PC-3 (cell line): ENCODE measurements around the gene NRL. TPM values are rescaled to one million over a fixed set of nuclear protein-coding genes. Genes with fewer than 3 reads are reported as not detected.

ENCODE experiments used
- ATAC-seq: fragments of 200-7000 bp; cut with Tn5 transposase; 2 replicates; pipeline ENCODE4 v1.9.1; 2020; ENCODE audit warnings: mild to moderate bottlenecking, moderate library complexity
- BruUV-seq: library from RNA; stranded (reverse); fragments of 400-500 nt; replicated peaks from 2 replicates; lab custom pipeline; 2021; lab: Mats Ljungman, UMichigan
- CTCF ChIA-PET: fragments of 300-600 bp; sonication (Branson Sonifier 250); formaldehyde crosslinking; loops from one replicate; lab custom pipeline; 2022; ENCODE audit warnings: antibody characterized with exemption; lab: Charles Lee
- POLR2A ChIA-PET: fragments of 300-600 bp; sonication (Branson Sonifier 250); formaldehyde crosslinking; loops from one replicate; lab custom pipeline; 2022; ENCODE audit warnings: antibody characterized with exemption; ENCODE audit not compliant: unreplicated experiment; lab: Charles Lee
- DNase-seq: peaks from one replicate; pipeline ENCODE4 v3.0.0-alpha.2; 2015
- H2AFZ ChIP-seq: fragments of 300-600 bp; sonication (generic); 2 replicates; pipeline ENCODE4 v1.6.0; 2016; ENCODE audit warnings: antibody characterized with exemption, low read length
- H3F3A ChIP-seq: fragments of 300-600 bp; sonication (generic); one replicate; pipeline ENCODE4 v1.6.0; 2017; ENCODE audit warnings: antibody characterized with exemption, low read length, control low read depth, mild to moderate bottlenecking; ENCODE audit not compliant: unreplicated experiment
- H3K27ac ChIP-seq: fragments of 300-600 bp; sonication (generic); 2 replicates; pipeline ENCODE4 v1.5.1; 2016; ENCODE audit warnings: mild to moderate bottlenecking, low read length
- H3K27me3 ChIP-seq: fragments of 300-600 bp; sonication (generic); 2 replicates; pipeline ENCODE4 v1.6.1; 2016; ENCODE audit warnings: low read length, mixed read lengths
- H3K36me3 ChIP-seq: fragments of 300-600 bp; sonication (generic); 2 replicates; pipeline ENCODE4 v1.6.1; 2016; ENCODE audit warnings: low read depth, mixed run types, low read length, mixed read lengths
- H3K4me1 ChIP-seq: fragments of 300-600 bp; sonication (generic); 2 replicates; pipeline ENCODE4 v1.5.1; 2016; ENCODE audit warnings: low read length; ENCODE audit not compliant: insufficient read depth
- H3K4me2 ChIP-seq: fragments of 300-600 bp; sonication (generic); 2 replicates; pipeline ENCODE4 v1.6.0; 2016; ENCODE audit warnings: low read length
- H3K4me3 ChIP-seq: fragments of 300-600 bp; sonication (generic); 2 replicates; pipeline ENCODE4 v1.5.1; 2016; ENCODE audit warnings: mild to moderate bottlenecking, low read length, mixed read lengths
- H3K79me2 ChIP-seq: fragments of 300-600 bp; sonication (generic); 2 replicates; pipeline ENCODE4 v1.6.1; 2017; ENCODE audit warnings: low read length, mixed read lengths
- H3K9ac ChIP-seq: fragments of 300-600 bp; sonication (generic); 2 replicates; pipeline ENCODE4 v1.6.0; 2016; ENCODE audit warnings: mild to moderate bottlenecking, low read length
- H3K9me2 ChIP-seq: fragments of 300-600 bp; sonication (generic); replicated peaks from 2 replicates; pipeline ENCODE4 v1.6.1; 2016; ENCODE audit warnings: mixed run types, low read length, mixed read lengths
- H3K9me3 ChIP-seq: fragments of 300-600 bp; sonication (generic); 2 replicates; pipeline ENCODE4 v1.6.1; 2016; ENCODE audit warnings: low read length, mixed read lengths
- H4K20me1 ChIP-seq: fragments of 300-600 bp; sonication (generic); 2 replicates; pipeline ENCODE4 v1.6.1; 2016; ENCODE audit warnings: low read length, mixed read lengths
- EZH2 ChIP-seq: fragments of 300-600 bp; sonication (generic); IDR thresholded peaks from one replicate; pipeline ENCODE4 v1.6.1; 2017; ENCODE audit warnings: antibody characterized with exemption, mild to moderate bottlenecking, low read length; ENCODE audit not compliant: unreplicated experiment
- EZH2phosphoT487 ChIP-seq: fragments of 300-600 bp; sonication (generic); IDR thresholded peaks from 2 replicates; pipeline ENCODE4 v1.6.1; 2018; ENCODE audit warnings: mild to moderate bottlenecking, antibody characterized with exemption, low read length, borderline replicate concordance
- intact Hi-C: fragments of 100-400 bp; cut with micrococcal nuclease; formaldehyde crosslinking; loops from 2 replicates; pipeline ENCODE4 v1.9.0; 2023
- total RNA-seq: library from RNA; depleted of rRNA; stranded (reverse); fragments of >200 nt; gene quantifications from 2 replicates; pipeline ENCODE4 v1.2.3, GENCODE V29; 2014
- TF ChIP-seq, protein P1 (sequence below): fragments of 300-600 bp; sonication (generic); conservative IDR thresholded peaks from 2 replicates; pipeline ENCODE4 v1.5.1; 2017; ENCODE audit warnings: antibody characterized with exemption, low read depth, mild to moderate bottlenecking, low read length

The NRL gene
- total RNA-seq, 1 experiment from 2014 or later = 1.5 TPM

DNA sequence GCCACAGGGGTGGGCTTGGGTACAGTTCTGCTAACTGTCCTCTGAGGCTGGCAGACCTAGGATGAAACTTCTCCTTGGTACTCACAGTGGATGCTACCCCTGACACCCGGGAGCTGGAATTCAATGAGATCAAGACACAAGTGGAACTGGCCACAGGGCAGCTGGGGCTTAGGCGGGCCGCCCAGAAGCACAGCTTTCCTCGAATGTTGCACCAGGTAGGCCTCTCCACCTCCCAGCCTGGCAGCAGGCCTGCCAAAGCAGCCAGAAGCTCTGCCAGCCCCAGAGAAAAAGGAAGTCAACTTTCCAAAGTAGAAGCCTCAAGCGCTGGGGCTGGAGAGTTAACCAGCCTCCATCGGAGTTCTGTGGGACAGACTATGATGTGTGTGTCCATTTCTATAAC, 2.4 kb upstream of the NRL start:
- BruUV-seq = no TSS peak
- ChIA-PET POLR2A (no interaction called here), CTCF (no interaction called here)

DNA sequence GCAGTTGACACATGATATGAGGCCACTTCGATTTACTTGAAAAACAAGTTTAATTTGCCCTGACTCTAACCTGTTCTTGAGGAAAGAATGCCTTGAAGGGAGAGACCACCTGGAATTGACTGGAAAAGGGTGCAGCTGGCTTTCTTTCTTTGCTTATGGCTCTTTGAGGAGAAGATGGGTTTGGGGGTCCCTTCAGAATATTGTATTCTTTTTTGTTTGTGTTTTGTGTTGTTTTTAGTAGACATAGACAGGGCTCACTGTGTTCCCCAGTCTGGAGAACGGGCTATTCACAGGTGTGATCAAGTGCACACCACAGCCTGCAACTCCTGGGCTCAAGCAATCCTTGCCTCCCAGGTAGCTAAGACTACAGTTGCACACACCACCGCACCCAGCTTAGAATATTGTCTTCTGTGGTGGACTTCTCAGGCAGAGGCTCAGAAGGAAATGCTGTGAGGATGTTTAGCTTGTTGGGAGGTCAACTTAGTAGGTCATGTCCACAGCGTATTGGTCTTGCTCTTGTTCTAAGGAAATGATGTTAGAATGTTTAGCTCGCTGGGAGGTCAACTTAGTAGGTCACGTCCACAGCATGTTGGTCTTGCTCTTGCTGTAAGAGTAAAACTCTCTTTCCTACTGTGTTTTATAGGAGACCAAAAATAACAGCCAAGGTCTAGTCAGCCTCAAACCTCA, 1.5 kb upstream of the NRL start:
- no peaks in the 10 kb centered on the region for H3K9me2 ChIP-seq
- H3K79me2 ChIP-seq = peaks cover 18% of the 10 kb centered on the region
- TF ChIP-seq EZH2phosphoT487 (no peak), EZH2 (no peak)
- TF ChIP-seq, protein P1, sequence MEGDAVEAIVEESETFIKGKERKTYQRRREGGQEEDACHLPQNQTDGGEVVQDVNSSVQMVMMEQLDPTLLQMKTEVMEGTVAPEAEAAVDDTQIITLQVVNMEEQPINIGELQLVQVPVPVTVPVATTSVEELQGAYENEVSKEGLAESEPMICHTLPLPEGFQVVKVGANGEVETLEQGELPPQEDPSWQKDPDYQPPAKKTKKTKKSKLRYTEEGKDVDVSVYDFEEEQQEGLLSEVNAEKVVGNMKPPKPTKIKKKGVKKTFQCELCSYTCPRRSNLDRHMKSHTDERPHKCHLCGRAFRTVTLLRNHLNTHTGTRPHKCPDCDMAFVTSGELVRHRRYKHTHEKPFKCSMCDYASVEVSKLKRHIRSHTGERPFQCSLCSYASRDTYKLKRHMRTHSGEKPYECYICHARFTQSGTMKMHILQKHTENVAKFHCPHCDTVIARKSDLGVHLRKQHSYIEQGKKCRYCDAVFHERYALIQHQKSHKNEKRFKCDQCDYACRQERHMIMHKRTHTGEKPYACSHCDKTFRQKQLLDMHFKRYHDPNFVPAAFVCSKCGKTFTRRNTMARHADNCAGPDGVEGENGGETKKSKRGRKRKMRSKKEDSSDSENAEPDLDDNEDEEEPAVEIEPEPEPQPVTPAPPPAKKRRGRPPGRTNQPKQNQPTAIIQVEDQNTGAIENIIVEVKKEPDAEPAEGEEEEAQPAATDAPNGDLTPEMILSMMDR = no peak
- BruUV-seq = no TSS peak
- peaks cover 13% of the 10 kb centered on the region; the same call in 1 of the 2 replicates for H3K36me3 ChIP-seq
- ATAC-seq (no peak), DNase-seq (no peak)
- H3K9me3 ChIP-seq = no peaks in the 10 kb centered on the region
- intact Hi-C loops = no loop called here
- no peaks in the 10 kb centered on the region for H3F3A ChIP-seq
- CTCF ChIA-PET = no interaction called here
- H3K9ac ChIP-seq = no peak overlapping the region
- no peak overlapping the region for H3K27ac ChIP-seq
- H3K4me3 ChIP-seq = peak overlapping the region; percentile 96
- no peak overlapping the region for H2AFZ ChIP-seq
- POLR2A ChIA-PET = no interaction called here
- H3K27me3 ChIP-seq = no peaks in the 10 kb centered on the region
- H3K4me1 ChIP-seq = peaks cover 18% of the 10 kb centered on the region
- H4K20me1 ChIP-seq = no peaks in the 10 kb centered on the region
- peak overlapping the region; percentile 95 for H3K4me2 ChIP-seq

More for the DNA sequence above, 2.4 kb upstream of the NRL start:
- peaks cover 15% of the 10 kb centered on the region for H3K36me3 ChIP-seq
- H3K79me2 ChIP-seq = peaks cover 18% of the 10 kb centered on the region
- H3K4me2 ChIP-seq = no peak overlapping the region
- H3K9ac ChIP-seq = no peak overlapping the region
- no peak for TF ChIP-seq EZH2
- DNase-seq (no peak), ATAC-seq (no peak)
- no peak overlapping the region for H3K4me3 ChIP-seq
- no peak overlapping the region for H2AFZ ChIP-seq
- no peaks in the 10 kb centered on the region for H3F3A ChIP-seq
- no peaks in the 10 kb centered on the region for H4K20me1 ChIP-seq
- no peaks in the 10 kb centered on the region for H3K9me2 ChIP-seq
- no peak overlapping the region for H3K27ac ChIP-seq
- H3K27me3 ChIP-seq = no peaks in the 10 kb centered on the region
- intact Hi-C loops = no loop called here
- H3K9me3 ChIP-seq = no peaks in the 10 kb centered on the region
- peaks cover 18% of the 10 kb centered on the region for H3K4me1 ChIP-seq

DNA sequence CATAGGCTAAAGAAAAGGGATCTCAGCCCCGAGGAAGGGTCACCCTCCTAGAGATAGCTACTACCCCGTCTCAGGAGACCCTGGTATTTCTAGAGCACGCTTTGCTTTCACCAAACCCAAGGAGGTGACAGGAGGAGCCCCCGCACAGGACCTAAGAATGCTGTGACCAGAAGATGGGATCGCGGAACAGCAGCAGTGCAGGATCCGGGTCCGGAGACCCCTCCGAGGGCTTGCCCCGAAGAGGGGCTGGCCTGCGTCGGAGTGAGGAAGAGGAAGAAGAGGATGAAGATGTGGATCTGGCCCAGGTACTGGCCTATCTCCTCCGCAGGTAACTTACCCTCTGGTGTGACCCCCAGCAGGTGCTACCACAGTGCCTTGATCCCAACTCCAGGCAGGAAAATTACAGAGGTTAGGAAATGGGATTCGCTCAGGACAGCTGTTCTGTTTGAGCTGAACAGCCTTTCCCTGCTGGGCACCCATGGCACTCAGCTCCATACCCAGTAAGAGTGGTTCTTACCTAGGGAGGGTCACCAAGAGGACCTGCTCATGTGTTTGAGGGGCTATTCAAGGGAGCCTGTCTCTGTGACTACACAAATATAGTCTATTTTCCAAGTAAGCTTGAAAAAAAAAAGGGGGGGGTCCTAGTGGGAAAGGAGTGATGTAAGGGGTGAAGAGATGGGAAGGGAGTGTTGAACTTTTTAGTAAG, 826 bp upstream of the NRL start:
- H3K4me3 ChIP-seq = peak overlapping the region; percentile 96
- H3F3A ChIP-seq = no peaks in the 10 kb centered on the region
- BruUV-seq = TSS peak; percentile 67
- no peak overlapping the region for H3K27ac ChIP-seq
- H3K4me2 ChIP-seq = peak overlapping the region; percentile 95
- no peaks in the 10 kb centered on the region for H3K9me2 ChIP-seq
- H4K20me1 ChIP-seq = no peaks in the 10 kb centered on the region
- H3K27me3 ChIP-seq = no peaks in the 10 kb centered on the region
- peak overlapping the region; percentile 86 for H3K9ac ChIP-seq
- H3K79me2 ChIP-seq = peaks cover 18% of the 10 kb centered on the region
- DNase-seq (no peak), ATAC-seq (no peak)
- H3K36me3 ChIP-seq = peaks cover 13% of the 10 kb centered on the region; the same call in 1 of the 2 replicates
- H2AFZ ChIP-seq = peak overlapping the region; percentile 91
- CTCF ChIA-PET = interaction anchor here (0.6 to 1.6 kb wide), 5 partner anchors 25 to 193 kb away, joined by 3 to 7 read pairs (median 3); partner anchors contain the start of genes IRF9 and TINF2
- no peaks in the 10 kb centered on the region for H3K9me3 ChIP-seq
- TF ChIP-seq, protein P1 = no peak
- no peak for TF ChIP-seq EZH2
- no peak for TF ChIP-seq EZH2phosphoT487
- intact Hi-C loops = loop anchor here (1.0 kb wide), 1 partner anchor 21 kb away; the partner anchor contains the start of gene PSME1
- POLR2A ChIA-PET = interaction anchor here (0.6 to 1.8 kb wide), 6 partner anchors 21 to 549 kb away, joined by 3 to 17 read pairs (median 5); partner anchors contain the start of genes EMC9, PSME1, PSME2 and RNF31
- H3K4me1 ChIP-seq = peaks cover 18% of the 10 kb centered on the region
